ENCODE data around the gene OR13C4.
"Not testable (repeated sequence)": the region's sequence is repeated elsewhere in the genome, so short reads cannot be mapped to it uniquely, and the experiment has no call there.

OR13C4 gene

GRCh38 chr9:104527109-104527508, at the start of gene OR13C4:
TSS of gene OR13C4 (minus strand) at chr9:104527209. CDS start at chr9:104527209, 0 bp downstream.
- no peak for DNase-seq (ENCODE audit: low spot score)

GRCh38 chr9:104575456-104575855, 48.4 kb upstream of the OR13C4 start:
- DNase-seq (ENCODE audit: low spot score): no peak

- DNase-seq (ENCODE audit: low spot score): no peak
Measured at GRCh38 chr9:104572612-104573011, 45.6 kb upstream of the OR13C4 start.

- DNase-seq (ENCODE audit: low spot score): no peak
Measured at GRCh38 chr9:104568868-104569267, 41.9 kb upstream of the OR13C4 start, which contains the start of gene OR13C8. TSS of gene OR13C8 (plus strand) at chr9:104569168. CDS start at chr9:104569168, 0 bp downstream.

GRCh38 chr9:104564358-104564757, 37.3 kb upstream of the OR13C4 start:
- DNase-seq (ENCODE audit: low spot score): no peak

GRCh38 chr9:104556830-104557634, 30.0 kb upstream of the OR13C4 start:
- no peak for DNase-seq (ENCODE audit: low spot score)

GRCh38 chr9:104555521-104555920, 28.5 kb upstream of the OR13C4 start:
- no peak for DNase-seq (ENCODE audit: low spot score)

- DNase-seq (ENCODE audit: low spot score): no peak
Measured at GRCh38 chr9:104553261-104553660, 26.3 kb upstream of the OR13C4 start.

- no peak for DNase-seq (ENCODE audit: low spot score)
Measured at GRCh38 chr9:104544644-104545043, 17.6 kb upstream of the OR13C4 start.

GRCh38 chr9:104539275-104539674, 12.3 kb upstream of the OR13C4 start:
- DNase-seq (ENCODE audit: low spot score): no peak

- no peak for DNase-seq (ENCODE audit: low spot score)
Measured at GRCh38 chr9:104536756-104537155, 9.7 kb upstream of the OR13C4 start, which contains the start of gene OR13C3. TSS of gene OR13C3 (minus strand) at chr9:104536856. CDS start at chr9:104536723, 133 bp downstream.

- not testable (repeated sequence) for DNase-seq (ENCODE audit: low spot score)
Measured at GRCh38 chr9:104520241-104520640, 6.8 kb downstream of the OR13C4 start.

GRCh38 chr9:104514901-104515300, 12.1 kb downstream of the OR13C4 start:
- no peak for DNase-seq (ENCODE audit: low spot score)

- no peak for DNase-seq (ENCODE audit: low spot score)
Measured at GRCh38 chr9:104506565-104506964, 20.4 kb downstream of the OR13C4 start.

GRCh38 chr9:104503963-104504362, 23.0 kb downstream of the OR13C4 start, which contains the start of gene OR13F1:
TSS of gene OR13F1 (plus strand) at chr9:104504263. CDS start at chr9:104504263, 0 bp downstream.
- no peak for DNase-seq (ENCODE audit: low spot score)

GRCh38 chr9:104503440-104503839, 23.6 kb downstream of the OR13C4 start:
- DNase-seq (ENCODE audit: low spot score): no peak

- DNase-seq (ENCODE audit: low spot score): no peak
Measured at GRCh38 chr9:104494808-104495207, 32.2 kb downstream of the OR13C4 start.

GRCh38 chr9:104485014-104485413, 42.0 kb downstream of the OR13C4 start:
- no peak for DNase-seq (ENCODE audit: low spot score)

- DNase-seq (ENCODE audit: low spot score): no peak
Measured at GRCh38 chr9:104482921-104483570, 44.0 kb downstream of the OR13C4 start.
